ENCODE data around the gene GLMP.

DNA sequence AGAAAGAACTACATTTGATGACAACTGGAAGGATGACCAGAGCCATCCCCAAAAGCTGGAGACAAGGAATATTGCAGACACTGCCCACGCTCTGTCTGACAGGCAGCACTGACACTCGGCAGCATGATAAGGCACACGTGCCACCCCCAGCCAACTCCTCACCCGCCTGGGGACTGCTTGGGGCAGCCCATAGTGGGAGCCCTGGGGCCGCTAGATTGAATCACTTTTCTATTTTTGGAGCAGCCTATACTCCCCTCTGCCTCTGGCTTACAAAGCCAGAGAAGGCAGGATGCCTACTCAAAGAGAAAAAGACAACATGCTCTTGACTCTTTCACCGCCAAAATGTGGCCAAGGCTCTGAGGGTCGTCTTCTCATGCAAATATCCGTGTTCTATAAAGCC lies 14.2 kb downstream of the GLMP start:
- TF ChIP-seq, protein P1, sequence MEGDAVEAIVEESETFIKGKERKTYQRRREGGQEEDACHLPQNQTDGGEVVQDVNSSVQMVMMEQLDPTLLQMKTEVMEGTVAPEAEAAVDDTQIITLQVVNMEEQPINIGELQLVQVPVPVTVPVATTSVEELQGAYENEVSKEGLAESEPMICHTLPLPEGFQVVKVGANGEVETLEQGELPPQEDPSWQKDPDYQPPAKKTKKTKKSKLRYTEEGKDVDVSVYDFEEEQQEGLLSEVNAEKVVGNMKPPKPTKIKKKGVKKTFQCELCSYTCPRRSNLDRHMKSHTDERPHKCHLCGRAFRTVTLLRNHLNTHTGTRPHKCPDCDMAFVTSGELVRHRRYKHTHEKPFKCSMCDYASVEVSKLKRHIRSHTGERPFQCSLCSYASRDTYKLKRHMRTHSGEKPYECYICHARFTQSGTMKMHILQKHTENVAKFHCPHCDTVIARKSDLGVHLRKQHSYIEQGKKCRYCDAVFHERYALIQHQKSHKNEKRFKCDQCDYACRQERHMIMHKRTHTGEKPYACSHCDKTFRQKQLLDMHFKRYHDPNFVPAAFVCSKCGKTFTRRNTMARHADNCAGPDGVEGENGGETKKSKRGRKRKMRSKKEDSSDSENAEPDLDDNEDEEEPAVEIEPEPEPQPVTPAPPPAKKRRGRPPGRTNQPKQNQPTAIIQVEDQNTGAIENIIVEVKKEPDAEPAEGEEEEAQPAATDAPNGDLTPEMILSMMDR (optimal IDR thresholded peaks at IDR 0.05 in 1 of 3, IDR thresholded peaks at IDR 0.05 in 1 of 3, conservative IDR thresholded peaks at IDR 0.05 in 1 of 3; ENCODE audit: extremely low read depth in 1 of 3, insufficient read depth in 2 of 3, low read length in 3 of 3) = no peak
- no peak for TF ChIP-seq EZH2 (IDR thresholded peaks at IDR 0.05; ENCODE audit: low read length)
